Measurements from ENCODE around the gene SPINK1. TPM values are rescaled to one million over a fixed set of nuclear protein-coding genes. Genes with fewer than 3 reads are reported as not detected.

Gene SPINK1
- total and polyA plus RNA-seq, 2 experiments from 2014 or later = 0.82 TPM; not detected in 1

DNA sequence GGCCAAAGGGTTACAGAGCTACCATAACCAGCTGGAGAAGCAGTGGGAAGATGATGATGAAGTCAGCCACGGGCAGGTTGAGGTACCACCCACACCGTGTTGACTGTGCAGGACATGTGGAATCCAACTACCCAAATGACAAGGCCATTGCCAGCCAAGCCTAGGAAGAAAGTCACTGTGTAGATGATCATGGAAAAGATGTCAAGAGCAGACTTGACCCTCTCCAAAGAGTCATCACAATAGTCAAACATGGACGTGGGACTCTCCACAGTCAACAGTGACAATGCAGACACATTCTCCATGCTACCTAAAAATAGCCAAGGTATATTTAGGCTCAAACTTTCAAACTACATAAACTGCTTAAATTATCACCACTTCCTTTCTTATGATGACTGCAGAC lies 20.9 kb upstream of the SPINK1 start (continued):
- TF ChIP-seq, protein P1, sequence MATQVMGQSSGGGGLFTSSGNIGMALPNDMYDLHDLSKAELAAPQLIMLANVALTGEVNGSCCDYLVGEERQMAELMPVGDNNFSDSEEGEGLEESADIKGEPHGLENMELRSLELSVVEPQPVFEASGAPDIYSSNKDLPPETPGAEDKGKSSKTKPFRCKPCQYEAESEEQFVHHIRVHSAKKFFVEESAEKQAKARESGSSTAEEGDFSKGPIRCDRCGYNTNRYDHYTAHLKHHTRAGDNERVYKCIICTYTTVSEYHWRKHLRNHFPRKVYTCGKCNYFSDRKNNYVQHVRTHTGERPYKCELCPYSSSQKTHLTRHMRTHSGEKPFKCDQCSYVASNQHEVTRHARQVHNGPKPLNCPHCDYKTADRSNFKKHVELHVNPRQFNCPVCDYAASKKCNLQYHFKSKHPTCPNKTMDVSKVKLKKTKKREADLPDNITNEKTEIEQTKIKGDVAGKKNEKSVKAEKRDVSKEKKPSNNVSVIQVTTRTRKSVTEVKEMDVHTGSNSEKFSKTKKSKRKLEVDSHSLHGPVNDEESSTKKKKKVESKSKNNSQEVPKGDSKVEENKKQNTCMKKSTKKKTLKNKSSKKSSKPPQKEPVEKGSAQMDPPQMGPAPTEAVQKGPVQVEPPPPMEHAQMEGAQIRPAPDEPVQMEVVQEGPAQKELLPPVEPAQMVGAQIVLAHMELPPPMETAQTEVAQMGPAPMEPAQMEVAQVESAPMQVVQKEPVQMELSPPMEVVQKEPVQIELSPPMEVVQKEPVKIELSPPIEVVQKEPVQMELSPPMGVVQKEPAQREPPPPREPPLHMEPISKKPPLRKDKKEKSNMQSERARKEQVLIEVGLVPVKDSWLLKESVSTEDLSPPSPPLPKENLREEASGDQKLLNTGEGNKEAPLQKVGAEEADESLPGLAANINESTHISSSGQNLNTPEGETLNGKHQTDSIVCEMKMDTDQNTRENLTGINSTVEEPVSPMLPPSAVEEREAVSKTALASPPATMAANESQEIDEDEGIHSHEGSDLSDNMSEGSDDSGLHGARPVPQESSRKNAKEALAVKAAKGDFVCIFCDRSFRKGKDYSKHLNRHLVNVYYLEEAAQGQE (IDR thresholded peaks at IDR 0.05; ENCODE audit: unreplicated experiment) = no peak

DNA sequence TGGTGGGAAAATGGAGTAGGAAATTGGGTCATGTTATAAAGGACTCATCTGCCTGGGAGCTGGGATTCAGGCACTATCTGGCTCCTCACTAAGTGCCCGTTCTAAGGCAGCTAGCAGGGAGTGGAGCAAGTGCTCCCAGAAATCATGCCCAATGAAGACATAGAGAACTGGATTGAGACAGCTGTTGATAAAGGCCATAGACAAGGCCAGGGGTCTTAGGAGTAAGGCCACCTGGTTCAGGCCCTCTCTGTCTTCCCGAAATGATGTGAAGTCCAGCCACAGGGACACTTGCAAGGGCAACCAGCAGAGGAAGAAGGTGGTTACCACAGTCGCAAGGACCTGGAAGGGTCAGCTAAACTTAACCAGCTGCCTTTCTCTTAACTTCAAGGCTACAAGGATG lies 20.1 kb upstream of the SPINK1 start:
- Histone ChIP-seq H3K4me1 (ENCODE audit: insufficient read depth) (peaks cover under 1% of the 10 kb centered on the region), H3K79me2 (replicated peaks; ENCODE audit: insufficient read depth) (no peaks in the 10 kb centered on the region), H3K36me3 (ENCODE audit: insufficient read depth) (no peaks in the 10 kb centered on the region), H2AFZ (no peak overlapping the region), H4K20me1 (replicated peaks; ENCODE audit: insufficient read depth) (no peaks in the 10 kb centered on the region), H3K4me2 (no peak overlapping the region), H3K27me3 (ENCODE audit: insufficient read depth) (no peaks in the 10 kb centered on the region), H3K9me2 (ENCODE audit: insufficient read depth) (peaks cover 5% of the 10 kb centered on the region; the same call in 1 of the 2 replicates), H3K27ac (ENCODE audit: low read depth) (no peak overlapping the region), H3F3A (replicated peaks; ENCODE audit: low read depth) (no peaks in the 10 kb centered on the region), H3K4me3 (no peak overlapping the region)
- no peaks in the 10 kb centered on the region for H3K36me3 Mint-ChIP-seq (ENCODE audit: low read depth)
- H3K27ac Mint-ChIP-seq = no peak overlapping the region
- ATAC-seq = peak; percentile 7; the same call in 1 of the 3 replicates
- no peaks in the 10 kb centered on the region for H3K9me3 Mint-ChIP-seq
- H3K27me3 Mint-ChIP-seq (ENCODE audit: insufficient read depth, low read depth, poor library complexity) = peaks cover 2% of the 10 kb centered on the region
- H3K4me1 Mint-ChIP-seq = peaks cover 13% of the 10 kb centered on the region; the same call in 2 of the 3 replicates
- no peak overlapping the region for H3K4me3 Mint-ChIP-seq
- no peak for DNase-seq (ENCODE audit: low spot score)
- TF ChIP-seq, protein P2, sequence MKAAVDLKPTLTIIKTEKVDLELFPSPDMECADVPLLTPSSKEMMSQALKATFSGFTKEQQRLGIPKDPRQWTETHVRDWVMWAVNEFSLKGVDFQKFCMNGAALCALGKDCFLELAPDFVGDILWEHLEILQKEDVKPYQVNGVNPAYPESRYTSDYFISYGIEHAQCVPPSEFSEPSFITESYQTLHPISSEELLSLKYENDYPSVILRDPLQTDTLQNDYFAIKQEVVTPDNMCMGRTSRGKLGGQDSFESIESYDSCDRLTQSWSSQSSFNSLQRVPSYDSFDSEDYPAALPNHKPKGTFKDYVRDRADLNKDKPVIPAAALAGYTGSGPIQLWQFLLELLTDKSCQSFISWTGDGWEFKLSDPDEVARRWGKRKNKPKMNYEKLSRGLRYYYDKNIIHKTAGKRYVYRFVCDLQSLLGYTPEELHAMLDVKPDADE (IDR thresholded peaks at IDR 0.05) = no peak
- TF ChIP-seq EZH2 (IDR thresholded peaks at IDR 0.05; ENCODE audit: low read depth, unreplicated experiment) (no peak), ZNF114 (CRISPR knock-in tag; IDR thresholded peaks at IDR 0.05) (no peak), EZH2phosphoT487 (IDR thresholded peaks at IDR 0.05; ENCODE audit: unreplicated experiment) (no peak), STAT1 (IDR thresholded peaks at IDR 0.05; ENCODE audit: unreplicated experiment) (no peak), CREB1 (CRISPR knock-in tag; IDR thresholded peaks at IDR 0.05; ENCODE audit: low read depth) (no peak), POLR2AphosphoS5 (IDR thresholded peaks at IDR 0.05; ENCODE audit: low read depth) (no peak), NANOG (IDR thresholded peaks at IDR 0.05; ENCODE audit: borderline replicate concordance) (no peak), JUNB (IDR thresholded peaks at IDR 0.05; ENCODE audit: unreplicated experiment) (no peak)
- TF ChIP-seq, protein P3, sequence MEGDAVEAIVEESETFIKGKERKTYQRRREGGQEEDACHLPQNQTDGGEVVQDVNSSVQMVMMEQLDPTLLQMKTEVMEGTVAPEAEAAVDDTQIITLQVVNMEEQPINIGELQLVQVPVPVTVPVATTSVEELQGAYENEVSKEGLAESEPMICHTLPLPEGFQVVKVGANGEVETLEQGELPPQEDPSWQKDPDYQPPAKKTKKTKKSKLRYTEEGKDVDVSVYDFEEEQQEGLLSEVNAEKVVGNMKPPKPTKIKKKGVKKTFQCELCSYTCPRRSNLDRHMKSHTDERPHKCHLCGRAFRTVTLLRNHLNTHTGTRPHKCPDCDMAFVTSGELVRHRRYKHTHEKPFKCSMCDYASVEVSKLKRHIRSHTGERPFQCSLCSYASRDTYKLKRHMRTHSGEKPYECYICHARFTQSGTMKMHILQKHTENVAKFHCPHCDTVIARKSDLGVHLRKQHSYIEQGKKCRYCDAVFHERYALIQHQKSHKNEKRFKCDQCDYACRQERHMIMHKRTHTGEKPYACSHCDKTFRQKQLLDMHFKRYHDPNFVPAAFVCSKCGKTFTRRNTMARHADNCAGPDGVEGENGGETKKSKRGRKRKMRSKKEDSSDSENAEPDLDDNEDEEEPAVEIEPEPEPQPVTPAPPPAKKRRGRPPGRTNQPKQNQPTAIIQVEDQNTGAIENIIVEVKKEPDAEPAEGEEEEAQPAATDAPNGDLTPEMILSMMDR (conservative IDR thresholded peaks at IDR 0.05; ENCODE audit: low read depth in 2 of 2) = no peak; a peak in 1 of 4 replicates
- TF ChIP-seq, protein P1 (IDR thresholded peaks at IDR 0.05; ENCODE audit: unreplicated experiment) = no peak

Data from GM23338 (cell line).